ENCODE measurements around the gene DENND1A.

Gene DENND1A

GRCh38 chr9:123361086-123361730, 568.7 kb downstream of the DENND1A start:
- DNase-seq = no peak

GRCh38 chr9:123360161-123361085, 569.5 kb downstream of the DENND1A start:
- DNase-seq = no peak

GRCh38 chr9:123359546-123359945, 570.4 kb downstream of the DENND1A start:
- no peak for DNase-seq

GRCh38 chr9:123359106-123359505, 570.8 kb downstream of the DENND1A start:
- DNase-seq = no peak

- DNase-seq = no peak
Observed at GRCh38 chr9:123358181-123358905, 571.6 kb downstream of the DENND1A start.

- DNase-seq = no peak
Observed at GRCh38 chr9:123357743-123358059, 572.2 kb downstream of the DENND1A start.

GRCh38 chr9:123356851-123357742, 572.8 kb downstream of the DENND1A start:
- no peak for DNase-seq

- no peak for DNase-seq
Observed at GRCh38 chr9:123355761-123356431, 574.0 kb downstream of the DENND1A start, which contains the start of gene CRB2. Gene CRB2, plus strand, starts transcription at chr9:123356197. Its CDS starts 64 bp downstream, at chr9:123356261.

GRCh38 chr9:123354806-123355508, 575.0 kb downstream of the DENND1A start:
- peak in 1 of 3 donors; percentile 43 for DNase-seq

- peak; percentile 66 to 79 (median 72) for DNase-seq
Observed at GRCh38 chr9:123353984-123354591, 575.8 kb downstream of the DENND1A start.

- no peak for DNase-seq
Observed at GRCh38 chr9:123353041-123353440, 576.9 kb downstream of the DENND1A start.

GRCh38 chr9:123350590-123351310, 579.2 kb downstream of the DENND1A start:
- no peak for DNase-seq

GRCh38 chr9:123349691-123350480, 580.0 kb downstream of the DENND1A start:
- DNase-seq = peak; percentile 65 to 79 (median 77)

GRCh38 chr9:123349033-123349432, 580.9 kb downstream of the DENND1A start:
- DNase-seq = no peak

GRCh38 chr9:123348317-123348992, 581.5 kb downstream of the DENND1A start:
- no peak for DNase-seq

GRCh38 chr9:123347289-123348060, 582.5 kb downstream of the DENND1A start:
- DNase-seq = no peak

- DNase-seq = no peak
Observed at GRCh38 chr9:123346826-123347225, 583.1 kb downstream of the DENND1A start.

GRCh38 chr9:123346026-123346425, 583.9 kb downstream of the DENND1A start:
- no peak for DNase-seq

All from suppressor macrophage treated with lipopolysaccharide for 1 hour (primary cell).